OCI-LY1 (cell line): ENCODE data around the gene EYS.

Experiments used
- H2AFZ ChIP-seq: fragments of 200-600 bp; sonication (generic), shearing (Covaris generic); 2 replicates; pipeline ENCODE4 v1.6.0; 2014; ENCODE audit warnings: antibody characterized with exemption, mild to moderate bottlenecking, low read length
- H3F3A ChIP-seq: fragments of 200-600 bp; sonication (generic), shearing (Covaris generic); 2 replicates; pipeline ENCODE4 v1.6.0; 2014; ENCODE audit warnings: mild to moderate bottlenecking, antibody characterized with exemption, low read length, moderate library complexity; ENCODE audit not compliant: insufficient read depth
- H3K27ac ChIP-seq: fragments of 200-600 bp; sonication (generic); 2 replicates; pipeline ENCODE4 v1.5.1; 2014; ENCODE audit warnings: low read length, mixed run types, mild to moderate bottlenecking, low read depth; ENCODE audit not compliant: poor library complexity, severe bottlenecking
- H3K27me3 ChIP-seq: fragments of 200-600 bp; sonication (generic); 2 replicates; pipeline ENCODE4 v1.6.0; 2014; ENCODE audit warnings: antibody characterized with exemption, mild to moderate bottlenecking, low read length, moderate library complexity; ENCODE audit not compliant: insufficient read depth
- H3K36me3 ChIP-seq: fragments of 200-600 bp; sonication (generic); 2 replicates; pipeline ENCODE4 v1.6.1; 2014; ENCODE audit warnings: mild to moderate bottlenecking, antibody characterized with exemption, low read length, moderate library complexity, mixed read lengths; ENCODE audit not compliant: insufficient read depth
- H3K4me1 ChIP-seq: fragments of 200-600 bp; sonication (generic); 2 replicates; pipeline ENCODE4 v1.5.1; 2014; ENCODE audit warnings: mild to moderate bottlenecking, low read length, moderate library complexity; ENCODE audit not compliant: insufficient read depth, severe bottlenecking
- H3K4me2 ChIP-seq: fragments of 200-600 bp; sonication (generic), shearing (Covaris generic); 2 replicates; pipeline ENCODE4 v1.6.1; 2014; ENCODE audit warnings: low read length
- H3K4me3 ChIP-seq: fragments of 200-600 bp; sonication (generic); 2 replicates; pipeline ENCODE4 v1.5.1; 2014; ENCODE audit warnings: low read length, low read depth, mild to moderate bottlenecking, mixed read lengths; ENCODE audit not compliant: poor library complexity, severe bottlenecking
- H3K79me2 ChIP-seq: fragments of 200-600 bp; shearing (Covaris generic); 2 replicates; pipeline ENCODE4 v1.6.1; 2016; ENCODE audit warnings: mixed run types, low read length, mixed read lengths; ENCODE audit not compliant: insufficient read depth
- H3K9ac ChIP-seq: fragments of 200-600 bp; sonication (generic), shearing (Covaris generic); 2 replicates; pipeline ENCODE4 v1.6.1; 2014; ENCODE audit warnings: mild to moderate bottlenecking, low read length, mixed read lengths
- H3K9me2 ChIP-seq: fragments of 200-600 bp; sonication (generic), shearing (Covaris generic); 2 replicates; pipeline ENCODE4 v1.6.1; 2014; ENCODE audit warnings: low read depth, mild to moderate bottlenecking, low read length, mixed read lengths
- H3K9me3 ChIP-seq: fragments of 200-600 bp; shearing (Covaris generic); 2 replicates; pipeline ENCODE4 v1.6.1; 2014; ENCODE audit warnings: low read length, mixed read lengths
- H4K20me1 ChIP-seq: fragments of 200-600 bp; sonication (generic), shearing (Covaris generic); 2 replicates; pipeline ENCODE4 v1.6.0; 2016; ENCODE audit warnings: mild to moderate bottlenecking, low read length; ENCODE audit not compliant: insufficient read depth
- EZH2 ChIP-seq: fragments of 200-600 bp; sonication (generic), shearing (Covaris generic); IDR thresholded peaks from 2 replicates; pipeline ENCODE4 v1.8.0; 2017; ENCODE audit warnings: borderline replicate concordance, mixed run types, mild to moderate bottlenecking, antibody characterized with exemption, low read length, moderate library complexity, mixed read lengths
- TF ChIP-seq, protein P1 (sequence below): fragments of 200-600 bp; sonication (generic), shearing (Covaris generic); IDR thresholded peaks from 2 replicates; pipeline ENCODE4 v1.5.1; 2017; ENCODE audit warnings: mild to moderate bottlenecking, antibody characterized with exemption, low read length, moderate library complexity, mixed read lengths

Gene EYS

DNA sequence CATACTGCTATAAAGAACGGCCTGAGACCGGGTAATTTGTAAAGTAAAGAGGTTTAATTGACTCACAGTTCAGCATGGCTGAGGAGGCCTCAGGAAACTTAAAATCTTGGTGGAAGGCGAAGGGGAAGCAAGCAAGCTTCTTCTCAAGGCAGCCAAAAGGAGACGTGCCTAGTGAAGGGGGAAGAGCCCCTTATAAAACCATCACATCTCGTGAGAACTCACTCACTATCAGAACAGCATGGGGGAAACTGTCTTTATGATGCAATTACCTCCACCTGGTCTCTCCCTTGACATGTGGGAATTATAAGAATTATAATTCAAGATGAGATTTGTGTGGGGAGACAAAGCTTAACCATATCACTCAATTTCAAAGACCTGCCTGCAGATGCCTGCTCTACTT, 447.0 kb downstream of the EYS start:
- H3K4me3 ChIP-seq: no peak overlapping the region
- H3K27ac ChIP-seq: no peak overlapping the region
- no peak overlapping the region for H3K4me2 ChIP-seq
- no peaks in the 10 kb centered on the region for H3K79me2 ChIP-seq
- H3F3A ChIP-seq: no peaks in the 10 kb centered on the region
- H3K9me2 ChIP-seq: no peaks in the 10 kb centered on the region
- no peaks in the 10 kb centered on the region for H3K4me1 ChIP-seq
- no peak for TF ChIP-seq EZH2
- TF ChIP-seq, protein P1, sequence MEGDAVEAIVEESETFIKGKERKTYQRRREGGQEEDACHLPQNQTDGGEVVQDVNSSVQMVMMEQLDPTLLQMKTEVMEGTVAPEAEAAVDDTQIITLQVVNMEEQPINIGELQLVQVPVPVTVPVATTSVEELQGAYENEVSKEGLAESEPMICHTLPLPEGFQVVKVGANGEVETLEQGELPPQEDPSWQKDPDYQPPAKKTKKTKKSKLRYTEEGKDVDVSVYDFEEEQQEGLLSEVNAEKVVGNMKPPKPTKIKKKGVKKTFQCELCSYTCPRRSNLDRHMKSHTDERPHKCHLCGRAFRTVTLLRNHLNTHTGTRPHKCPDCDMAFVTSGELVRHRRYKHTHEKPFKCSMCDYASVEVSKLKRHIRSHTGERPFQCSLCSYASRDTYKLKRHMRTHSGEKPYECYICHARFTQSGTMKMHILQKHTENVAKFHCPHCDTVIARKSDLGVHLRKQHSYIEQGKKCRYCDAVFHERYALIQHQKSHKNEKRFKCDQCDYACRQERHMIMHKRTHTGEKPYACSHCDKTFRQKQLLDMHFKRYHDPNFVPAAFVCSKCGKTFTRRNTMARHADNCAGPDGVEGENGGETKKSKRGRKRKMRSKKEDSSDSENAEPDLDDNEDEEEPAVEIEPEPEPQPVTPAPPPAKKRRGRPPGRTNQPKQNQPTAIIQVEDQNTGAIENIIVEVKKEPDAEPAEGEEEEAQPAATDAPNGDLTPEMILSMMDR: no peak
- no peaks in the 10 kb centered on the region for H3K36me3 ChIP-seq
- H3K9ac ChIP-seq: no peak overlapping the region
- H3K9me3 ChIP-seq: no peaks in the 10 kb centered on the region
- H2AFZ ChIP-seq: no peak overlapping the region
- no peaks in the 10 kb centered on the region for H4K20me1 ChIP-seq
- H3K27me3 ChIP-seq: no peaks in the 10 kb centered on the region

- Histone ChIP-seq H3K9me2 (no peaks in the 10 kb centered on the region), H3K4me3 (no peak overlapping the region), H4K20me1 (no peaks in the 10 kb centered on the region), H3K27ac (no peak overlapping the region), H3K4me2 (no peak overlapping the region), H3K27me3 (no peaks in the 10 kb centered on the region), H2AFZ (no peak overlapping the region), H3K79me2 (no peaks in the 10 kb centered on the region), H3K36me3 (no peaks in the 10 kb centered on the region), H3K9me3 (no peaks in the 10 kb centered on the region), H3K9ac (no peak overlapping the region), H3F3A (no peaks in the 10 kb centered on the region), H3K4me1 (no peaks in the 10 kb centered on the region)
- TF ChIP-seq EZH2: no peak
- TF ChIP-seq, protein P1: no peak
Observed at GRCh38 chr6:65259059-65259458, 448.0 kb downstream of the EYS start.

DNA sequence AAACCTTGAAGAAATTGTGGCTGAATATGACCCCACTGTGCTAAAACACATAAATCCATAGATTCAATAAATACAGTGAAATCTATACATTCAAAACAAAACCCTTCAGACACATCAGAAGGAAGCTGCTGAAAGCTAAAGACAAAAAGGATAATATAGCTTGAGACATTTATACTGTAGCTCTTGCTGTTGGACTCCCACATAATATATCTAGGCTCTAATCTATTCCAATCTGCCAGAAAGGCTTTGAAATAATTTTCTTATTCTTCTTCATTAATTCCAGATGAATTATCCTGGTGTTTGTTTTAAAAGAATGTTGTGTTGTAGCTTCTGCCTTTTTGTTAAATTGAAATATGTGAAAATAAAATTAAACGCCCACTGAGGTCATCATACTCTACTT, 454.0 kb downstream of the EYS start:
- Histone ChIP-seq H3K27ac (no peak overlapping the region), H3K9ac (no peak overlapping the region), H3K4me3 (no peak overlapping the region), H3K4me1 (no peaks in the 10 kb centered on the region), H4K20me1 (no peaks in the 10 kb centered on the region), H2AFZ (no peak overlapping the region), H3K79me2 (no peaks in the 10 kb centered on the region), H3K9me3 (no peaks in the 10 kb centered on the region), H3K36me3 (no peaks in the 10 kb centered on the region), H3K4me2 (no peak overlapping the region), H3K27me3 (no peaks in the 10 kb centered on the region), H3F3A (no peaks in the 10 kb centered on the region), H3K9me2 (no peaks in the 10 kb centered on the region)
- TF ChIP-seq, protein P1: no peak
- TF ChIP-seq EZH2: no peak
